Measurements from ENCODE around the gene HOXD4. TPM values are rescaled to one million over a fixed set of nuclear protein-coding genes. Genes with fewer than 3 reads are reported as not detected.

The HOXD4 gene
- total and polyA plus RNA-seq, 2 of the 4 experiments (the other 2 are of a cell fraction), result not detected

DNA sequence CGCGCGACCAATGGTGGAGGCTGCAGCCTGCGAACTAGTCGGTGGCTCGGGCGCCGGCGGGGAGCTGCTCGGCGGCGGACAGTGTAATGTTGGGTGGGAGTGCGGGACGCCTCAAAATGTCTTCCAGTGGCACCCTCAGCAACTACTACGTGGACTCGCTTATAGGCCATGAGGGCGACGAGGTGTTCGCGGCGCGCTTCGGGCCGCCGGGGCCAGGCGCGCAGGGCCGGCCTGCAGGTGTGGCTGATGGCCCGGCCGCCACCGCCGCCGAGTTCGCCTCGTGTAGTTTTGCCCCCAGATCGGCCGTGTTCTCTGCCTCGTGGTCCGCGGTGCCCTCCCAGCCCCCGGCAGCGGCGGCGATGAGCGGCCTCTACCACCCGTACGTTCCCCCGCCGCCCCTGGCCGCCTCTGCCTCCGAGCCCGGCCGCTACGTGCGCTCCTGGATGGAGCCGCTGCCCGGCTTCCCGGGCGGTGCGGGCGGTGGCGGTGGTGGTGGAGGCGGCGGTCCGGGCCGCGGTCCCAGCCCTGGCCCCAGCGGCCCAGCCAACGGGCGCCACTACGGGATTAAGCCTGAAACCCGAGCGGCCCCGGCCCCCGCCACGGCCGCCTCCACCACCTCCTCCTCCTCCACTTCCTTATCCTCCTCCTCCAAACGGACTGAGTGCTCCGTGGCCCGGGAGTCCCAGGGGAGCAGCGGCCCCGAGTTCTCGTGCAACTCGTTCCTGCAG, 28.5 kb upstream of the HOXD4 start, which contains the start of gene HOXD9:
Gene HOXD9 (plus strand): TSS at position 37 of the 728 bp plus-strand sequence. CDS start 50 bp downstream, at position 87.
- Histone ChIP-seq H3K27me3 (ENCODE audit: control insufficient read depth, insufficient read depth, low read length) (peaks cover 90% of the 10 kb centered on the region), H4K8ac (ENCODE audit: low read depth in 2 of 2, low read length in 2 of 2) (no peak within 1 kb of the TSS)
- WGBS, 2 experiments (ENCODE audit: extremely low coverage in 2 of 2, insufficient read length in 1 of 2), result 7% methylated on average over 14 of the region's 84 CpGs; no CpG with 5 or more reads in 1 of the 2 experiments

More for the DNA sequence above, 28.5 kb upstream of the HOXD4 start, which contains the start of gene HOXD9:
- Histone ChIP-seq H3K56ac (ENCODE audit: extremely low read depth, insufficient read depth, low read length) (no peak within 1 kb of the TSS), H4K5ac (ENCODE audit: low read depth, low read length) (no peak within 1 kb of the TSS), H3K9ac (ENCODE audit: low read depth, low read length) (no peak within 1 kb of the TSS), H3K9me1 (ENCODE audit: insufficient read depth, low read length) (no peaks in the 10 kb centered on the region), H2AFZ (replicated peaks; ENCODE audit: low read length, poor library complexity) (peak within 1 kb of the TSS; percentile 70), H2BK20ac (ENCODE audit: low read depth, low read length) (no peak within 1 kb of the TSS), H3K79me1 (ENCODE audit: low read depth in 1 of 2, low read length in 2 of 2) (no peaks in the 10 kb centered on the region), H3K9me3 (ENCODE audit: control insufficient read depth, insufficient read depth, low read length) (peaks cover 6% of the 10 kb centered on the region), H3K18ac (ENCODE audit: low read depth, low read length) (no peak within 1 kb of the TSS), H2BK120ac (ENCODE audit: low read depth, low read length) (no peak within 1 kb of the TSS), H2AK5ac (ENCODE audit: low read depth, low read length) (no peak within 1 kb of the TSS), H3K4me3 (ENCODE audit: insufficient read depth, low read depth, low read length) (no peak within 1 kb of the TSS; the same call in 1 of the 2 replicates), H3K36me3 (ENCODE audit: control insufficient read depth, insufficient read depth, low read length) (no peaks in the 10 kb centered on the region), H3K4me2 (ENCODE audit: low read depth, low read length) (peak within 1 kb of the TSS; percentile 67), H3K23ac (ENCODE audit: low read depth, low read length) (no peak within 1 kb of the TSS), H3K4ac (ENCODE audit: low read depth, low read length) (no peak within 1 kb of the TSS), H2BK5ac (ENCODE audit: low read depth, low read length, poor library complexity, severe bottlenecking) (no peak within 1 kb of the TSS), H4K91ac (ENCODE audit: insufficient read depth, low read depth, low read length) (no peak within 1 kb of the TSS), H3K27ac (ENCODE audit: insufficient read depth, low read length) (no peak within 1 kb of the TSS), H2AK9ac (replicated peaks; ENCODE audit: low read depth, low read length, poor library complexity) (no peak within 1 kb of the TSS), H4K20me1 (ENCODE audit: insufficient read depth, low read length) (no peaks in the 10 kb centered on the region; the same call in 1 of the 2 replicates), H3K4me1 (ENCODE audit: control insufficient read depth, insufficient read depth, low read length) (no peaks in the 10 kb centered on the region), H2BK15ac (ENCODE audit: low read depth, low read length) (no peak within 1 kb of the TSS), H3K14ac (replicated peaks; ENCODE audit: low read depth, low read length) (no peak within 1 kb of the TSS)
- in situ Hi-C loops (cut with MboI; ENCODE audit: low sequenced_read_pairs) (loop anchor here (10.0 kb wide), 2 partner anchors 332 to 1032 kb away; no protein-coding TSS in a partner anchor), intact Hi-C loops (cut with micrococcal nuclease) (no loop called here), dilution Hi-C loops (cut with HindIII; ENCODE audit: low sequenced_read_pairs, unreplicated experiment) (no loop called here)
- CTCF ChIA-PET, result no interaction called here
- TF ChIP-seq NFE2L2 (IDR thresholded peaks at IDR 0.05; ENCODE audit: low read depth, low read length) (no peak), MAFK (IDR thresholded peaks at IDR 0.05; ENCODE audit: low read depth, low read length) (no peak), CEBPB (IDR thresholded peaks at IDR 0.05; ENCODE audit: low read depth, low read length) (no peak), SMC3 (IDR thresholded peaks at IDR 0.05; ENCODE audit: low read depth, low read length) (no peak), RCOR1 (IDR thresholded peaks at IDR 0.05; ENCODE audit: insufficient replicate concordance, low read length) (no peak), BHLHE40 (IDR thresholded peaks at IDR 0.05; ENCODE audit: low read depth, low read length) (no peak)
- TF ChIP-seq, protein P1, sequence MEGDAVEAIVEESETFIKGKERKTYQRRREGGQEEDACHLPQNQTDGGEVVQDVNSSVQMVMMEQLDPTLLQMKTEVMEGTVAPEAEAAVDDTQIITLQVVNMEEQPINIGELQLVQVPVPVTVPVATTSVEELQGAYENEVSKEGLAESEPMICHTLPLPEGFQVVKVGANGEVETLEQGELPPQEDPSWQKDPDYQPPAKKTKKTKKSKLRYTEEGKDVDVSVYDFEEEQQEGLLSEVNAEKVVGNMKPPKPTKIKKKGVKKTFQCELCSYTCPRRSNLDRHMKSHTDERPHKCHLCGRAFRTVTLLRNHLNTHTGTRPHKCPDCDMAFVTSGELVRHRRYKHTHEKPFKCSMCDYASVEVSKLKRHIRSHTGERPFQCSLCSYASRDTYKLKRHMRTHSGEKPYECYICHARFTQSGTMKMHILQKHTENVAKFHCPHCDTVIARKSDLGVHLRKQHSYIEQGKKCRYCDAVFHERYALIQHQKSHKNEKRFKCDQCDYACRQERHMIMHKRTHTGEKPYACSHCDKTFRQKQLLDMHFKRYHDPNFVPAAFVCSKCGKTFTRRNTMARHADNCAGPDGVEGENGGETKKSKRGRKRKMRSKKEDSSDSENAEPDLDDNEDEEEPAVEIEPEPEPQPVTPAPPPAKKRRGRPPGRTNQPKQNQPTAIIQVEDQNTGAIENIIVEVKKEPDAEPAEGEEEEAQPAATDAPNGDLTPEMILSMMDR (conservative IDR thresholded peaks at IDR 0.05; ENCODE audit: low read depth, low read length), result no peak
- DNase-seq (no peak), ATAC-seq (ENCODE audit: low read depth) (peak; percentile 35)
- POLR2A ChIA-PET (ENCODE audit: unreplicated experiment), result no interaction called here
- BruUV-seq (replicated peaks), result no TSS peak
